Mesenchymal stem cell (in vitro differentiated cells and primary cell): Measurements from ENCODE around the gene CTLA4.

Source experiments
- DNase-seq: peaks from one replicate; pipeline ENCODE4 v3.0.0-alpha.2; 2013
- H2AFZ ChIP-seq: one replicate; pipeline ENCODE4 v1.6.1; 2013; ENCODE audit warnings: low read depth, mild to moderate bottlenecking, control low read depth, inconsistent platforms, low read length, moderate library complexity
- H2AK5ac ChIP-seq: 2 replicates; pipeline ENCODE4 v1.6.1; 2013; ENCODE audit warnings: low read length, moderate library complexity, mild to moderate bottlenecking, inconsistent platforms; ENCODE audit not compliant: severe bottlenecking
- H2BK120ac ChIP-seq: one replicate; pipeline ENCODE4 v1.6.1; 2013; ENCODE audit warnings: low read depth, mild to moderate bottlenecking, inconsistent platforms, low read length, moderate library complexity
- H2BK12ac ChIP-seq, 2 experiments: one replicate each; pipeline ENCODE4 v1.6.1; 2013; ENCODE audit warnings: inconsistent platforms in 2 of 2, low read length in 2 of 2, mild to moderate bottlenecking in 2 of 2, moderate library complexity in 2 of 2, control low read depth in 1 of 2
- H2BK15ac ChIP-seq: one replicate; pipeline ENCODE4 v1.6.1; 2013; ENCODE audit warnings: mild to moderate bottlenecking, low read depth, inconsistent platforms; ENCODE audit not compliant: poor library complexity, severe bottlenecking
- H2BK5ac ChIP-seq: 2 replicates; pipeline ENCODE4 v1.6.1; 2013; ENCODE audit warnings: low read depth, mild to moderate bottlenecking, low read length, control low read depth, inconsistent platforms; ENCODE audit not compliant: poor library complexity, severe bottlenecking
- H3K14ac ChIP-seq, 2 experiments: one replicate each; pipeline ENCODE4 v1.6.1; 2013; ENCODE audit warnings: inconsistent platforms in 2 of 2, low read length in 2 of 2, control low read depth in 1 of 2, mild to moderate bottlenecking in 1 of 2, moderate library complexity in 1 of 2
- H3K18ac ChIP-seq, 2 experiments: one replicate each; pipeline ENCODE4 v1.6.1; 2013; ENCODE audit warnings: inconsistent platforms in 2 of 2, low read length in 2 of 2, control low read depth in 1 of 2, low read depth in 1 of 2, mild to moderate bottlenecking in 1 of 2
- H3K23ac ChIP-seq, 2 experiments: one replicate each; pipeline ENCODE4 v1.6.1; 2013; ENCODE audit warnings: inconsistent platforms in 2 of 2, low read length in 2 of 2, mild to moderate bottlenecking in 2 of 2, moderate library complexity in 2 of 2, control low read depth in 1 of 2
- H3K27ac ChIP-seq: 2 replicates; pipeline ENCODE4 v1.5.1; 2013; ENCODE audit warnings: mild to moderate bottlenecking, moderate library complexity, low read length, control low read depth, inconsistent platforms; ENCODE audit not compliant: poor library complexity, severe bottlenecking
- H3K27me3 ChIP-seq, 2 experiments: 2 replicates each; pipeline versions ENCODE4 v1.6.1 to v1.7.0; 2013; ENCODE audit warnings: low read length in 2 of 2, mild to moderate bottlenecking in 2 of 2, moderate library complexity in 2 of 2, control low read depth in 1 of 2, inconsistent platforms in 1 of 2; ENCODE audit not compliant: control insufficient read depth in 1 of 2, insufficient read depth in 1 of 2
- H3K36me3 ChIP-seq, 2 experiments: 2 replicates each; pipeline versions ENCODE4 v1.6.1 to v1.7.0; 2013; ENCODE audit warnings: low read length in 2 of 2, control low read depth in 1 of 2, inconsistent platforms in 1 of 2, low read depth in 1 of 2, mild to moderate bottlenecking in 1 of 2; ENCODE audit not compliant: insufficient read depth in 2 of 2, control insufficient read depth in 1 of 2
- H3K4ac ChIP-seq, 2 experiments: one replicate each; pipeline ENCODE4 v1.6.1; 2013; ENCODE audit warnings: inconsistent platforms in 2 of 2, low read length in 2 of 2, mild to moderate bottlenecking in 2 of 2, moderate library complexity in 2 of 2, control low read depth in 1 of 2, low read depth in 1 of 2
- H3K4me1 ChIP-seq: 2 replicates; pipeline ENCODE4 v1.6.1; 2013; ENCODE audit warnings: low read depth, low read length, control low read depth; ENCODE audit not compliant: control insufficient read depth, insufficient read depth
- H3K4me2 ChIP-seq: 2 replicates; pipeline ENCODE4 v1.6.1; 2013; ENCODE audit warnings: low read length, mild to moderate bottlenecking, inconsistent platforms; ENCODE audit not compliant: poor library complexity, severe bottlenecking
- H3K4me3 ChIP-seq, 2 experiments: 2 replicates each; pipeline versions ENCODE4 v1.5.1 to v1.7.0; 2013; ENCODE audit warnings: low read length in 2 of 2, mild to moderate bottlenecking in 2 of 2, control low read depth in 1 of 2, low read depth in 1 of 2; ENCODE audit not compliant: insufficient read depth in 1 of 2
- H3K79me1 ChIP-seq: replicated peaks from 2 replicates; pipeline ENCODE4 v1.6.1; 2013; ENCODE audit warnings: mild to moderate bottlenecking, control low read depth, low read length, inconsistent platforms; ENCODE audit not compliant: poor library complexity, severe bottlenecking
- H3K9ac ChIP-seq: 2 replicates; pipeline ENCODE4 v1.7.0; 2013; ENCODE audit warnings: mild to moderate bottlenecking, low read length, moderate library complexity
- H3K9me3 ChIP-seq: 2 replicates; pipeline ENCODE4 v1.7.0; 2013; ENCODE audit warnings: mild to moderate bottlenecking, low read length; ENCODE audit not compliant: control insufficient read depth
- H4K8ac ChIP-seq: one replicate; pipeline ENCODE4 v1.6.1; 2013; ENCODE audit warnings: inconsistent platforms, mild to moderate bottlenecking, low read length, moderate library complexity
- H4K91ac ChIP-seq: one replicate; pipeline ENCODE4 v1.6.1; 2013; ENCODE audit warnings: mild to moderate bottlenecking, low read length, inconsistent platforms
- WGBS: methylation state at CpG from one replicate; pipeline ENCODE4 v1.1.7; 2013; ENCODE audit warnings: mixed read lengths; 5-methylcytosine and 5-hydroxymethylcytosine counted together

CTLA4 gene

GRCh38 chr2:203897544-203897943 is 30.0 kb downstream of the CTLA4 start:
- Histone ChIP-seq H2AFZ (no peak overlapping the region), H3K4me1 (no peaks in the 10 kb centered on the region), H3K14ac (no peak overlapping the region), H3K9ac (no peak overlapping the region), H3K18ac (no peak overlapping the region), H3K27me3 (no peaks in the 10 kb centered on the region), H3K79me1 (no peaks in the 10 kb centered on the region), H2BK120ac (no peak overlapping the region), H2BK5ac (no peak overlapping the region), H2BK12ac (no peak overlapping the region), H3K4me2 (no peak overlapping the region), H3K4me3 (no peak overlapping the region), H3K23ac (no peak overlapping the region), H2AK5ac (no peak overlapping the region), H3K27ac (no peak overlapping the region), H3K4ac (no peak overlapping the region), H2BK15ac (no peak overlapping the region), H3K9me3 (peaks cover 22% of the 10 kb centered on the region), H4K91ac (no peak overlapping the region), H4K8ac (no peak overlapping the region), H3K36me3 (no peaks in the 10 kb centered on the region)
- DNase-seq: no peak
- 70% methylated on average over 2 of the region's 2 CpGs for WGBS

DNA sequence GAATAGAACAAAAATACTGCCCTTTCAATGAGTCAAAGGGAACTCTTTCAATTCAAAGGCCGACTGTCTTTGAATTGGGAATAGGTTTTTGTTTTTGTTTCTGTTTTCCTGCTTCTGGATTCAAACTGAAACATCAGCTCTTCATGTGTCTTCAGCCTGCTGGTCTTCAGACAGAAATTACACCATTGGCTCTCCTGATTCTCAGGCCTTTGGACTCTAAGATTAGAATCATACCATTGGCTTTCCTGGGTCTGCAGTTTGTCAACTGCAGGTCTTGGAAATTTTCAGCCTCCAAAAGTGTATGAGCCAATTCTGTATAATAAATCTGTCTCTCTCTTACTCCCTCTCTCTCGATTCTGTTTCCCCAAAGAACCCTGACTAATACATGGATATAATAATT is 31.1 kb downstream of the CTLA4 start:
- H2BK120ac ChIP-seq: no peak overlapping the region
- no peaks in the 10 kb centered on the region for H3K27me3 ChIP-seq
- peaks cover 29% of the 10 kb centered on the region for H3K9me3 ChIP-seq
- H3K4me3 ChIP-seq: no peak overlapping the region
- H3K4me1 ChIP-seq: no peaks in the 10 kb centered on the region
- H3K23ac ChIP-seq: no peak overlapping the region
- H3K4me2 ChIP-seq: no peak overlapping the region
- H2AFZ ChIP-seq: no peak overlapping the region
- H3K18ac ChIP-seq: no peak overlapping the region
- no peak overlapping the region for H2BK15ac ChIP-seq
- no peak overlapping the region for H2AK5ac ChIP-seq
- no peak overlapping the region for H3K9ac ChIP-seq
- no peak overlapping the region for H3K27ac ChIP-seq
- no peak overlapping the region for H3K14ac ChIP-seq
- H4K8ac ChIP-seq: no peak overlapping the region
- no peak overlapping the region for H4K91ac ChIP-seq
- no peak overlapping the region for H2BK5ac ChIP-seq
- 71% methylated on average over 1 of the region's 2 CpGs for WGBS
- H2BK12ac ChIP-seq: no peak overlapping the region
- H3K36me3 ChIP-seq: no peaks in the 10 kb centered on the region
- no peak for DNase-seq
- H3K4ac ChIP-seq: no peak overlapping the region
- H3K79me1 ChIP-seq: no peaks in the 10 kb centered on the region

DNA sequence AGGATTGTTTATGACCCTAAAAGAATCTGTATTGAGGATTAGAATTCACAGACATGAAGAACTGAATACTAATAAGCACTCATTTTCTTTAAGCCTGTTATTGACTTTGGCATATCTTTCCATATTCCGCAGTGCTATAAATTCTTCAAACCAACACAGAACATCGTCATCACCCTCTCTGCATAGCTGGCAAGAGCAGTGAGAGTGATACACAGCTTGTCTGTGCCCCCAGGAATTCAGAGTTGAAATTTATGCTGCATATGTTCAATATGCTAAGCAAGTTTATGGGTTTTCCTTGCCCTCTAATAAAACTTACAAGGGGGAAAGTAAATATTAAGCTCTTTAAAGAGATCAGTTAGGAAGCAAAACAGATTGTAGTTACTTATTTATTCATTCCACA is 32.7 kb downstream of the CTLA4 start:
- H3K4me1 ChIP-seq: no peaks in the 10 kb centered on the region
- H3K4me2 ChIP-seq: no peak overlapping the region
- H2AFZ ChIP-seq: no peak overlapping the region
- H4K91ac ChIP-seq: no peak overlapping the region
- no peak overlapping the region for H3K4ac ChIP-seq
- H3K4me3 ChIP-seq: no peak overlapping the region
- no peaks in the 10 kb centered on the region for H3K36me3 ChIP-seq
- H3K9ac ChIP-seq: no peak overlapping the region
- H3K23ac ChIP-seq: no peak overlapping the region
- H3K79me1 ChIP-seq: no peaks in the 10 kb centered on the region
- H3K27me3 ChIP-seq: no peaks in the 10 kb centered on the region
- H4K8ac ChIP-seq: no peak overlapping the region
- no peak overlapping the region for H3K18ac ChIP-seq
- H3K27ac ChIP-seq: no peak overlapping the region
- 75% methylated on average over 2 of the region's 2 CpGs for WGBS
- peaks cover 29% of the 10 kb centered on the region for H3K9me3 ChIP-seq
- H2BK5ac ChIP-seq: no peak overlapping the region
- H2BK15ac ChIP-seq: no peak overlapping the region
- H2AK5ac ChIP-seq: no peak overlapping the region
- no peak overlapping the region for H2BK120ac ChIP-seq
- no peak overlapping the region for H3K14ac ChIP-seq
- H2BK12ac ChIP-seq: no peak overlapping the region
- DNase-seq: no peak

GRCh38 chr2:203904022-203904421 is 36.5 kb downstream of the CTLA4 start:
- 95% methylated on average over 4 of the region's 4 CpGs for WGBS
- H2BK5ac ChIP-seq: no peak overlapping the region
- no peak overlapping the region for H2AK5ac ChIP-seq
- H3K4me1 ChIP-seq: peaks cover 2% of the 10 kb centered on the region
- no peak overlapping the region for H3K4me2 ChIP-seq
- H3K9ac ChIP-seq: no peak overlapping the region
- H3K14ac ChIP-seq: no peak overlapping the region
- H2BK15ac ChIP-seq: no peak overlapping the region
- H3K36me3 ChIP-seq: no peaks in the 10 kb centered on the region
- H2BK120ac ChIP-seq: no peak overlapping the region
- peaks cover 29% of the 10 kb centered on the region for H3K9me3 ChIP-seq
- no peak overlapping the region for H2BK12ac ChIP-seq
- H3K4ac ChIP-seq: no peak overlapping the region
- H3K79me1 ChIP-seq: no peaks in the 10 kb centered on the region
- no peak overlapping the region for H3K23ac ChIP-seq
- H3K27ac ChIP-seq: no peak overlapping the region
- no peak overlapping the region for H3K18ac ChIP-seq
- no peak overlapping the region for H4K91ac ChIP-seq
- no peaks in the 10 kb centered on the region for H3K27me3 ChIP-seq
- DNase-seq: no peak
- H3K4me3 ChIP-seq: no peak overlapping the region
- H2AFZ ChIP-seq: no peak overlapping the region
- H4K8ac ChIP-seq: no peak overlapping the region
